ENCODE measurements around the gene PBRM1. TPM values are rescaled to one million over a fixed set of nuclear protein-coding genes. Genes with fewer than 3 reads are reported as not detected.

The PBRM1 gene
- total RNA-seq, 6 experiments from 2014 or later: 44.1 to 64.2 (median 56.0) TPM

DNA sequence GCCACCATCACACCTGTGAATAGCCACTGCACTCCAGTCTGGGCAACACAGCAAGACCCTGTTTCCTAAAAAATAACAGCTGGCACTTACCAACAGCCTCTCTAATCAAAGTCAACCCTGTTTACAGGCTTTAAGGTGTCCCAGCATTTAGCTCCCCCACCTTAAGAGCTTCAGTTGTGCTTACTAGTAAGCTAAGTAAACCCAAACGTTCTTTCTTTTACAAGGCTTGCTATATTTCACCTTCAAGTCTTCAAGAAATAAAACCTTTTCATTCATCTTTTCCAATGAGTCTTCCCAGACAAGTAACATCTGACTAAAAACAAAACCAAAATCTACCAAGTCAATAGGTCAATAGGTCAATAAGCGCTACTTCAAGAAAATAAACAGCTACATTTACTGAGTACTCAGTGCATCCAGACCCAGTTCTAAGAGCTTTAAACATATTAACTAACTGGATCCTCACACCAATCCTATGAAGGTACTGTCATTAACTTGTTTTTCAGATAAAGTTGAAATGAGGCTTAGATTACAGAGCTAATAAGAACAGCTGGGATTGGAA, 62.4 kb downstream of the PBRM1 start:
- no peaks in the 10 kb centered on the region for H3K4me1 Mint-ChIP-seq (ENCODE audit: low read depth)
- no peaks in the 10 kb centered on the region for H3K9me3 Mint-ChIP-seq
- no peaks in the 10 kb centered on the region for H3K27me3 Mint-ChIP-seq (ENCODE audit: insufficient read depth)
- TF ChIP-seq, protein P1, sequence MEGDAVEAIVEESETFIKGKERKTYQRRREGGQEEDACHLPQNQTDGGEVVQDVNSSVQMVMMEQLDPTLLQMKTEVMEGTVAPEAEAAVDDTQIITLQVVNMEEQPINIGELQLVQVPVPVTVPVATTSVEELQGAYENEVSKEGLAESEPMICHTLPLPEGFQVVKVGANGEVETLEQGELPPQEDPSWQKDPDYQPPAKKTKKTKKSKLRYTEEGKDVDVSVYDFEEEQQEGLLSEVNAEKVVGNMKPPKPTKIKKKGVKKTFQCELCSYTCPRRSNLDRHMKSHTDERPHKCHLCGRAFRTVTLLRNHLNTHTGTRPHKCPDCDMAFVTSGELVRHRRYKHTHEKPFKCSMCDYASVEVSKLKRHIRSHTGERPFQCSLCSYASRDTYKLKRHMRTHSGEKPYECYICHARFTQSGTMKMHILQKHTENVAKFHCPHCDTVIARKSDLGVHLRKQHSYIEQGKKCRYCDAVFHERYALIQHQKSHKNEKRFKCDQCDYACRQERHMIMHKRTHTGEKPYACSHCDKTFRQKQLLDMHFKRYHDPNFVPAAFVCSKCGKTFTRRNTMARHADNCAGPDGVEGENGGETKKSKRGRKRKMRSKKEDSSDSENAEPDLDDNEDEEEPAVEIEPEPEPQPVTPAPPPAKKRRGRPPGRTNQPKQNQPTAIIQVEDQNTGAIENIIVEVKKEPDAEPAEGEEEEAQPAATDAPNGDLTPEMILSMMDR (IDR thresholded peaks at IDR 0.05): no peak
- H3K27ac Mint-ChIP-seq: no peak overlapping the region
- no peak for DNase-seq
- H3K36me3 Mint-ChIP-seq (ENCODE audit: low read depth): peaks cover 28% of the 10 kb centered on the region
- H3K4me3 Mint-ChIP-seq: no peak overlapping the region

DNA sequence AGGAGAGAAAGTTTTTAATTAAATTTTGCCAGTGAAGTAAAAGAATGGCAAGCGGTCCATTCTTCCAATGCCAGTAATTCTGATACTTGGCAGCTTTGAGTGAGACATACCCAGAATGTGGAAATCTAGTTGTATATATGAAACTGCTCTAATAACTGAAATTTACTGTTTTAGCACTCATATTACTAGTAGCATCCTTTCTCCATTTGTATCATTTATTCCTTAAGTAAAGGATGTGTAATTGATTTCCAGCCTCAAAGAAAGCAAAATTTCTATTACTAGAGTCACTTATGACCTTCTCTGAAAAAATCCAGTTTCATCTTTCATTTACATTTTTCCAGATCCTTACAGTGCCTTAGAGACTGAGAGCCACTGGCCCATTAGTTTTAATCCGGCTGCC, 65.1 kb downstream of the PBRM1 start:
- TF ChIP-seq, protein P1 (IDR thresholded peaks at IDR 0.05): no peak
- no peak for DNase-seq
- Mint-ChIP-seq H3K4me1 (ENCODE audit: low read depth) (no peaks in the 10 kb centered on the region; the same call in 1 of the 2 replicates), H3K4me3 (no peak overlapping the region), H3K27me3 (ENCODE audit: insufficient read depth) (no peaks in the 10 kb centered on the region; the same call in 1 of the 2 replicates), H3K36me3 (ENCODE audit: low read depth) (peaks cover 29% of the 10 kb centered on the region), H3K9me3 (no peaks in the 10 kb centered on the region), H3K27ac (no peak overlapping the region)

DNA sequence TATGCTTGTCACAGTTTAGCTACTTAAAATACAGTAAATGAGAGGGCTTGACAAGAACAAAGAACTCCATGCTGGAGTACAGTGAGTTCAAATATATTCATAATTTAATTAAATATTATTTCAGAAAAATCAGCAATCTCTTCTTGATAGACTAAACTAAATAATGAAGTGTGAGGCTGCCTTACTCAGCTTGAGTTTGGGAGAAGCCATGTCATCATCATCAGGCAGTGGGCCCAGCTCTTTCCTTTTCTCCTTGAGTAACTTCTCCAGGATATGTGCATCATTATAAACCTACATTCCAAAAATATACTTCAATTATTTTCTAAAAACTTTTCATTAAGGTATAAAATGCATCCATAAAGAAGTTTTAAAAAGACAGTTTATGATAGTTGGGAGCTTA, 70.5 kb downstream of the PBRM1 start:
- no peak overlapping the region for H3K4me3 Mint-ChIP-seq
- no peak overlapping the region for H3K27ac Mint-ChIP-seq
- H3K36me3 Mint-ChIP-seq (ENCODE audit: low read depth): peaks cover 27% of the 10 kb centered on the region
- no peaks in the 10 kb centered on the region for H3K9me3 Mint-ChIP-seq
- no peak for DNase-seq
- peaks cover 10% of the 10 kb centered on the region for H3K4me1 Mint-ChIP-seq (ENCODE audit: low read depth)
- TF ChIP-seq, protein P1 (IDR thresholded peaks at IDR 0.05): no peak
- H3K27me3 Mint-ChIP-seq (ENCODE audit: insufficient read depth): peaks cover 3% of the 10 kb centered on the region

DNA sequence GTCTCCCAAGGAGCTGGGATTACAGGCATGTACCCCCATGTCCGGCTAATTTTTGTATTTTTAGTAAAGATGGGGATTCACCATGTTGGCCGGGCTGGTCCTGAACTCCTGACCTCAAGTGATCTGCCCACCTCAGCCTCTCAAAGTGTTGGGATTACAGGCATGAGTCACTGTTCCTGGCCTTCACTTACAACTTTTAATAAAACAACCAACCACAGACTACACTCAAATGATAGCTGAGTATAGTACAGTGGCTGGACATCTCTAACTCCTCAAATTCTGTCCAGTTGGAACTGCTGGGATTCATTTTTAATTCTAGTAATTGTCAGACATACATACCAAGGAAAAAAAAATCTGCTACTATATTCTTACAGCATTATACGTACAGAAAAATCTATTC, 71.0 kb downstream of the PBRM1 start:
- H3K27me3 Mint-ChIP-seq (ENCODE audit: insufficient read depth): peaks cover 3% of the 10 kb centered on the region
- H3K4me3 Mint-ChIP-seq: no peak overlapping the region
- TF ChIP-seq, protein P1 (IDR thresholded peaks at IDR 0.05): no peak
- H3K4me1 Mint-ChIP-seq (ENCODE audit: low read depth): peaks cover 12% of the 10 kb centered on the region
- H3K36me3 Mint-ChIP-seq (ENCODE audit: low read depth): peaks cover 28% of the 10 kb centered on the region
- H3K27ac Mint-ChIP-seq: 0 out of 2 replicates have a peak overlapping the region, but pooled peaks have one; percentile 3
- peak; percentile 8 for DNase-seq
- H3K9me3 Mint-ChIP-seq: no peaks in the 10 kb centered on the region

DNA sequence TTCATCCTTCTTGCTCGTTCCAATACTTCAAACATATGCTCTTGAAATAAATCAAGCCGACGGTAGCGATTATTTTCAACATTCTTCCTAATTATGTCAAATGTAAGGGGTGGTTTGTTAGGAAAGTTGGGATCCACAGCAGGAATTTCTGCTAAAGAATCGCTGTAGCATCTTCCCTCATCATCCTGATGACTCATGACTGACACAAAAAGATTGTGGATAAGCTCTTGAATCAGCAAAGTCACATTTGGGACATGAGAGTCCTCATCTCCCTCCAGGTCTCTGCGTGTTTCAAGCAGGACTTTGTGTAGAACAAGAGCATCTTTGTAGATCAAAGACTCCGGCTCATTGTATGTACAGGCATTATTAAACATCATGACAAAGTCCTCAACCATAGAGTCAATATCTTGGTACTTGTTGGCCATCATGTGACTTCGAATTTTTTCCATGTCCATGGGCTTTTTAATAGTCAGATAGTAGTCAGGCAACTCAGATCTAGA, 76.3 kb downstream of the PBRM1 start:
- H3K9me3 Mint-ChIP-seq: no peaks in the 10 kb centered on the region

More for the DNA sequence above, 76.3 kb downstream of the PBRM1 start:
- H3K4me1 Mint-ChIP-seq (ENCODE audit: low read depth): peaks cover 23% of the 10 kb centered on the region
- DNase-seq: no peak
- H3K27ac Mint-ChIP-seq: no peak overlapping the region; the same call in 1 of the 2 replicates
- peaks cover 3% of the 10 kb centered on the region for H3K27me3 Mint-ChIP-seq (ENCODE audit: insufficient read depth)
- peaks cover 20% of the 10 kb centered on the region for H3K36me3 Mint-ChIP-seq (ENCODE audit: low read depth)
- no peak overlapping the region for H3K4me3 Mint-ChIP-seq
- TF ChIP-seq, protein P1 (IDR thresholded peaks at IDR 0.05): no peak
